ENCODE results near the gene SMIM15.
"Not testable (repeated sequence)": the region's sequence is repeated elsewhere in the genome, so short reads cannot be mapped to it uniquely, and the experiment has no call there.

SMIM15 gene, protein sequence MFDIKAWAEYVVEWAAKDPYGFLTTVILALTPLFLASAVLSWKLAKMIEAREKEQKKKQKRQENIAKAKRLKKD

DNA sequence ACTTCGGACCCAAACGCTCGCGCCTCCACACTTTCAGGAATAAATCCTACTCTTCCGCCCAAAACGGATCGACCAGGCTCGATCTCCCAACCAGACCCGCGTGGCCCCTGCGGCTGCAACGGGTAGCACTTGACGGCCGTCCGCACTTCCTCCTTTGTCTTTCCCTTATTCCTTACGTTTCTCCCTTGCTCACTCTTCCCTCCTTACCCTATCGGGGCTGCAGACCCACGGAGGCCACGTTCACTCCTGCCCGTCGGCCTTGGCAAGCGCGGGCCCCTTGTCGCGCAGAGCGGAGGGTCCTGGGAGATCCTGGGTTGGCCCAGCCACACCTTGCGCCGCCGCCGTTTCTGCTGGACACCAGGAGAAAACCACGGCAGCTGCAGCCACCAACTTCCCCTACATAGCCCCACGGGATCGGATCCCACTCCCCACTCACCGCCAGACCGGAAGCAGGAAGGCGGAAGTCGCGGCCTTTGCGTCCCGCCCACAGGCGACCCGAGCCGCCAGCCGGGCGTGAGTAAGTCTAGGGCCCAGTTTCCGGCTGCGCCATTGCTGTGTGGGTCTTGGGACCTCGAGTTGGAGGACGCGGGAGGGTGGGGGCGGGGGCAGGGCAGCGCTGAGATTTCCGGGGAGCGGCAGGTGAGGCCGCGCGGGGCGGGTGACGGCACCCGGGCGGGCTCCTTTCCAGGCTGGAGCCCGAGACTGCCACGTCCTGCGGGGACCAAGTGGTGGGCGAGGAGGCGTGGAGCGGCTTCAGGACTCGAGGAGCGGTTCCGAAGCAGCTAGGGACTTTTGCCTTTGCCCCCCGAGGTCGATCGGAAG, at the start of gene SMIM15:
TSS of gene SMIM15 (minus strand) at position 459 of the 822 bp plus-strand sequence. CDS start 2,297 bp downstream, outside the sequence.
- DNase-seq (ENCODE audit: low spot score) = peak; percentile 89

DNA sequence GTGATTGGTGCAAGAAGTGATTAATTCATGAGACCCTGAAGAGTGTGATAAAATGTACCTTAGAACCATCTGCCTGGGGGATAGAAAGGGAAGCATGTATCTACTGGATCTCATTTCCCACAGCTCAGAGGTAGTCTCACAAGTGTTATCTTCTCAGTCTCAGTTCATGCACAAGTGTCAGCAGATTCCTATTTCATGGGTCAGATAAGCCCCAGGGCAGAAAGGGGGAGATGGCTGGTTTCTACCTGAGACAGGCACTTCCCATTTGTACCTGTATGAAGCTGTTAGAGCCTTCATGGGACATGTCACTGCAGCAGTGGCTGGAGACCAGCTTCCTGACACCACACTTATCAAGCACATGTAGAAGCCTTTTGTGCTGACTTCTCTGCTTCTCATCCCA, 45.6 kb upstream of the SMIM15 start:
- no peak for DNase-seq (ENCODE audit: low spot score)

DNA sequence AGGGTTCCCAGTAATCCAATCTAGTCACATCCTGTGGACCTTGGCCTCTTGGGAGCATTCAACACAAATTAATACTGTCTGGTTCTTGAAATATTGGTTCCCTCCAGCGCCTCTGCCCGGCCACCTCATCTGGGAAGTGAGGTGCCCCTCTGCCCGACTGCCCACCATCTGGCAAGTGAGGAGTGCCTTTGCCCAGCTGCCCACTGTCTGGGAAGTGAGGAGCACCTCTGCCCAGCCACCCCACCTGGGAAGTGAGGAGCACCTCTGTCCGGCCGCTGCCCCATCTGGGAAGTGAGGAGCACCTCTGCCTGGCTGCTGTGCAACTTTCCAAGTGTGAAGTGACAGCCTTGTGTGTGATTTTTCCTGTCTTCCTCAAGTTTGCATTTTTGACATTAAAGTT, 42.7 kb upstream of the SMIM15 start:
- no peak for DNase-seq (ENCODE audit: low spot score)

DNA sequence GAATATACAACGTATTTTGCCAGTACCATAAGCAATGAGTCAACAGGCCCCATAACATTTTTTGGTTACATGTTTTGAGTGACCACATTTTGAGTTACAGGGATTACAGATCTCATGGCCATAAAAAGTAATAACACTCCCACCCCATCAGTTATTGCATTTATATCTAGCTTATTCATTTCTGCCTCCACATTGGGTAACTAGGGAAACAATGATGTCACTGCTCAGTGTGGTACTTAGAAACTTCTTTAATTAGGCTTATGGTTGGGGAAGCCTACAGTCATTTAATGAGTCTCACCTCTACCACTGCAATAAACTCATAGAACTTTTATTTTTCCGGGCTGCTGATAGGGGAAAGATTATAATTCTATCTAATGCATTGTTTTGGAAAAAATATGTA, 39.9 kb upstream of the SMIM15 start:
- DNase-seq (ENCODE audit: low spot score) = no peak

DNA sequence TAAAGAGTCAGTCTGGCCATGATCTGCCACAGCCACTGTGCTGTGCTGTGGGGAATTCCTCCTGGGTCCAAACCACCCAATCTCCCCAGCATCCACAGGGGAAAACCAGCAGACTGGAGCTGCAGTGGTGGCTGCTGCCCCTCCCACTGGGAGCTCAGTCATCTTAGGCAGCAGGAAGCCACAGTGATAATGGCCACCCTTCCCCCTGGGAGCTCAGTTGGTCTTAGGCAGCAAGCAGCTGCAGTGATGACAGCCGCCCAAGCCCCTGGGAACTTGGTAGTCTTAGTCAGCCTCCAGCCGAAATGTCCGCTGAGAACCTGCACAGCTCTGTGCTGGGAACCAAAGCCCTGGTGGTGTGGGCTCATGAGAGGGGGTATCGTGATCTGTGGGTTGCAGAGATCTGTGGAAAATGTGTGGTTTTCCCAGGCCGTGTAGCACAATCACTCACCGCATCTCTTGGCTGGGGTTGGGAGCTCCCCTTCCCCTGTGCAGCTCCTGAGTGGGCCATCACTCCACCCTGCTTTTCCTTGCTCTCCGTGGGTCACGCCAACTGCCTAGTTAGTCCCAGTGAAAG, 38.4 kb upstream of the SMIM15 start:
- DNase-seq (ENCODE audit: low spot score) = no peak

DNA sequence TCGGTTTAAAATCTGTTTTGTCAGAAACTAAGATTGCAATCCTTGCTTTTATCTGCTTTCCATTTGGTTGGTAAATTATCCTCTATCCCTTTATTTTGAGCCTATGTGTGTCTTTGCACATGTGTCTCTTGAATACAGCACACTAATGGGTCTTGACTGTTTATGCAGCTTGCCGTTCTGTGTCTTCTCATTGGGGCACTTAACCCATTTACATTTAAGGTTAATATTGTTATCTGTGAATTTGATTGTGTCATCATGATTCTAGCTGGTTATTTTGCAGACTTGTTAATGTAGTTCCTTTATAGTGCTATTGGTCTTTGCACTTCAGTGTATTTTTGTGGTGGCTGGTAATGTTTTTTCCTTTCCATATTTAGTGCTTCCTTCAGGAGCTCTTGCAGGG, 36.3 kb upstream of the SMIM15 start:
- DNase-seq (ENCODE audit: low spot score) = no peak

DNA sequence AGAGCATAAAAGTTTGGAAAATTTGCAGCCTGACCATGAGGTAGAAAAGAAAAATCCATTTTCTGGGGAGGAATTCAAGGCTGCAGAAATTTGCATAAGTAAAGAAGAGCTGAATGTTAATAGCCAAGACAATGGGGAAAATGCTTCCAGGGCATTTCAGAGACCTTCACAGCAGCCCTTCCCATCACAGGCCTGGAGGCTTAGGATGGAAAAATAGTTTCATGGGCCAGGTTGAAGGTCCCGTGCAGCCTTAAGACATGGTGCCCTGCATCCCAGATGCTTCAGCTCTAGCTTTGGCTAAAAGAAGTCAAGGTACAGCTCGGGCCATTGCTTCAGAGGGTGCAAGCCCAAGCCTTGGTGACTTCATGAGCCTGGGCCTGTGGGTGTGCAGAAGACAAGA, 25.6 kb upstream of the SMIM15 start:
- DNase-seq (ENCODE audit: low spot score) = not testable (repeated sequence)

DNA sequence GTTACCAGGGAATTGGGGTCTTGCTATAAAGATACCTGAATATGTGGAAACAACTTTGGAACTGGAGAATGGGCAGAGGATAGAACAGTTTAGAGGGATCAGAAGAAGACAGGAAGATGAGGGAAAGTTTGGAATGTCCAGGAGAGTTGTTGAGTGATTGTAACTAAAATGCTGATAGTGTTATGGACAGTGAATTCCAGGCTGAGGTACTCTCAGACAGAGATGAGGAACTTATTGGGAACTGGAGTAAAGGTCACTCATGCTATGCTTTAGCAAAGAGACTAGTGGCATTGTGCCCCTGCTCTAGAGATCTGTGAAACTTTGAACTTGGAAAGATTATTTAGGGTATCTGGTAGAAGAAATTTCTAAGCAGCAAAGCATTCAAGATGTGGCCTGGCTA, 25.1 kb upstream of the SMIM15 start:
- not testable (repeated sequence) for DNase-seq (ENCODE audit: low spot score)

DNA sequence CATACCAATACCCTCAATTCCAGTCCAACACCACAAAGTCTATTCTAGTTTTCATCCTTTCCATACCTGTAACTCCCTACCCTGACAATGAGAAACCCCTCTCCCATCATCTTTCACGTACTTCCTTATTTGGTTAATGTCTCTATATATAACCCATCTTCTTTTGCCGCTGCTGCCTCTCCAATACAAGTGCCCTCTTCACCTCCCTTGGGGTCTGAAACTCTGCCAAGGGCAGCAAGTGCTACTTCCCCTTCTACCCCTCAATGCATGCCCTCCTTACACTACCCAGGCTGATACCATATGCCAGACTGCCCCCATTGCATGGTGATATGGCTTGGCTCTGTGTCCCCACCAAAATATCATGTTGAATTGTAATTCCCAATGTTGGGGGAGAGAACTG, 24.4 kb upstream of the SMIM15 start:
- DNase-seq (ENCODE audit: low spot score) = no peak

DNA sequence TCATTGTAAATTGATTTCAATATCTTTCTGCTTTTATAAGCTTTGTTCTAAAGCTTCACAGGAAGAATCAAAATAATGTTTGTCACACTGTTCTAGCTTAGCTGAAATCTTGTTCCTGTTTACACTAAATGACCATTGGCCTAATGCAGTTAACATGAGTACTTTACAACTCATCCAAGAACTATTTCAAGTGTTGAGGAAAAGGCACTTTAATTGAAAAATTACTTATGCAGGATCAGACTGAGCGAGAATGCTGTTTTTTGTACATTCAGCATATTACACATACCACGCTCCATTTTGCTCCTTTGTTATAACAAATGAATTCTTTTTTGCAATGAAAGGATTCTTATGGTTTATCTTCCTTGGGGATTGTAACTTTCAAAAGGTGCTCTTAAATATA, 22.4 kb upstream of the SMIM15 start:
- no peak for DNase-seq (ENCODE audit: low spot score)

DNA sequence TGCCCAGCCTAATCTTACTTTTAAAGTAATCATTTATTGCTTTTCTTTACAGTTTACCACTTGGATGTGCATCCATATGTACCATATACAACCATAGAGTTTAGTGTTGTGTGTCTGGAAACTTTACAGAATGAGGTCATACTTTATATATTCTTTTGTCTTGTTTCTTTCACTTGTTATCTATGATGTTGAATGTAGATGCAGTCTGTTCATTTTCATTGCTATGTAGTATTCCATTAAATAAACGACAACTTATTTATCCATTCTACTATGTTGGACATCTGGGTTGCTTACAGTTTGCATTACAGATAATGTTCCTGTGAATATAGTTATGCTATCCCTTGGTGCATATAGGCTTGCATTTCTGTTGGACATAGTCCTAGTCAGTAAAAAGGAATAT, 21.3 kb upstream of the SMIM15 start:
- DNase-seq (ENCODE audit: low spot score) = no peak

DNA sequence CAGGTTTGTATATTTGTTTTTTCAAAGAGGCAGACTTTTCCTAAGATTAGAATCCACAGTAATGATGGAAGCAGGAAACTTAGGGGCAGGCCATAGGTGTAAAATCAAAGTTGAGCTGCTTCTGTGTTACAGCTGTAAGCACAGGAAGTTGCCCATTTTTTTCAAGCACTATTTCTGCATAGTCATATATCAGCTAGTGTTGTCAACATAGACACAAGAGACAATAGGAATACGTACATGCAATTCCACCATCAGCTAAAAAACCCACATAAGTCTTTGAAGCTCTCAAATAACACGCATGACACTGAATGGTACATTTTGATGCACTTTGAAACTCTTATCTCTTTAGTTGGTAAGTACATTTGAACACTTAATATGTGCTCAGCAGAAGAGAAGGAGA, 20.2 kb upstream of the SMIM15 start:
- no peak for DNase-seq (ENCODE audit: low spot score)

DNA sequence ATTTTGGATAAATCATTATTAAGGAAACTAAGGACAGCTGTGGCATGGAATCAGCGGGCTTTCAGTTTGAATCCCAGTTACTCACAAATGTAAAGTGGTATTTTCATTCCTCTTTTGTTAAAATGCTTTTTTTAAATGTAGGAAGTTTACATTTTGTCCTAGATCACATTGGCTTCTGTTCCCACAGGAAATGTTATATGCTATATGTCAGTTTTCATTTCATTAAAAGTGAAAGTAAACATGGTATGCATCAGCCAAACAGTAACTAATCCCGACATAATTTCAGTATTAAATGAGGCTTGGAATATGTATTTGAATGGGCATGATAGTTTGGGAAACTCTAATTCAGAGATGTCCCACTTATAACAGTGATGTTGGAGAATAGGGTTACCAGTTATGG, 18.6 kb upstream of the SMIM15 start:
- no peak for DNase-seq (ENCODE audit: low spot score)

DNA sequence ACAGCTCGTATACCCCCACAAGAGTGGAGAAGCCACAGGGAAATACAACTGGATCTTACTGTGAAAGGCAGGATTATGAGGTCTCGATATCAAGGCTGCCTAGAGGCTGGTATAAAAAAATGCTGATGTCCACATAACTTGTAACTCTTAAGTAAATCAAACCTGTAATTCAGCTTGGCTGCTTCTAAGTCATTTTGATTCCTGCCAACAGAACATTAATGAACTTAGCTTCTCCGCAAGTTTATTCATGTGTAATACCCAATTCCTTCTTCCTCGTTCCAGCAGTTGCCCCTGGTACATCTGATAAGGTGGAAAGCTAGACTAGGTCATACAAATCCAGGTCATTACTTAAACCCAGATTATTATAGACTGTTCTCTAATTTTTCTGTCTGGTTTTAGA, 16.4 kb upstream of the SMIM15 start:
- no peak for DNase-seq (ENCODE audit: low spot score)

DNA sequence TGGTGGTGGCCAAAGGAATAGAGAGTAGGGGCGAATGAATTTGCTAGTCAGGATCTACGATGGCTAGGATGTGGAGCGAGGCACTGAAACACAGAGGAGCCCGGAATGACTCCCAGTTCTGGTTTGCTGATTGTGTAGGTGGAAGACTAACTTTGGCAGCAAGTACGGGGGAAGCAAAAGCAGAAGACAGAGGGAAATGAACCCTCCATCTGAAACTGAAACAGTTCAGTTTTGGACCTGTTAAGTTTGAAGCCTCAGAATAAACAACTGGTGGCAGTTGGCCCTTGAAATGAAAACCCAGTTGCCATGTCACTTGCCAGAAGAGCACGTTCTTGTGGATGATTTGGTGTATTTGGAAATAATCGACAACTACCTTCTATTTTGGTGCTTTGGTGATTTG, 15.4 kb upstream of the SMIM15 start:
- no peak for DNase-seq (ENCODE audit: low spot score)

DNA sequence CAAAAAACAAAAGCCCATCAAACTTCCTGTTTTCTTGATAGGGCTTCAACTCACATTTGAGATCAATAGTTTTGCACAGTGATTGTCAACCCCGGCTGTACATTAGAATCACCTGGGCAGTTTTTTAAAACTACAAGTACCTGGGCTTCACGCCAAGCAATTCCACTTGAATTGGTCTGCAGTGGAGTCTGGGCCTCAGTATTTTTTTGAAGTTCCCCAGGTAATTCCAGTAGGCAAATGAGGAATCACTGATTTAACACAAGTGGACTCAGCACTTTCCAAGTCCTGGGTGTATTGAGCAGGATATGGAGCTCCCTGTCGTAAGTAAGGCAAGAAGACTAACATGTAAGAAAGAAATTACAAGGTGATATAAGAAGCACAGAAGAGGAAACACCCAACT, 14.8 kb upstream of the SMIM15 start:
- no peak for DNase-seq (ENCODE audit: low spot score)

DNA sequence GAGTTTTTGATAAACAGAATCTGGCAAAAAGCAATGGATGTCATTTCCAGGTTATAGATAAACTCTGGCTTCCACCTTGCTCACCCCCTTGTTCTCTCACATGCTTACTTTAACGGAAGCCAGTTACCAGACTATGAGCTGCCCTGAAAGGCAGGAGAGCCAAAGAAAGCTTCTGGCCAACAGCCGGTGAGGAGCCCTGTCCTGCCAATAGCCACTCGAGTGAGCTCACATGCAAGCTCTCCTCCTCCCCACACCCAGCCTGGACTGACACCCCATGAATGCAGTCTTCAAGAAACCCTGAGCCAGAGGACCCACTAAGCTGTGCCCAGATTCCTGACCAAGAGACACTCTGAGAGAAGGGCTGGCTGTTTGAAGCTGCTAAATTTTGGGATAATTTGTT, 14.4 kb upstream of the SMIM15 start:
- DNase-seq (ENCODE audit: low spot score) = no peak

DNA sequence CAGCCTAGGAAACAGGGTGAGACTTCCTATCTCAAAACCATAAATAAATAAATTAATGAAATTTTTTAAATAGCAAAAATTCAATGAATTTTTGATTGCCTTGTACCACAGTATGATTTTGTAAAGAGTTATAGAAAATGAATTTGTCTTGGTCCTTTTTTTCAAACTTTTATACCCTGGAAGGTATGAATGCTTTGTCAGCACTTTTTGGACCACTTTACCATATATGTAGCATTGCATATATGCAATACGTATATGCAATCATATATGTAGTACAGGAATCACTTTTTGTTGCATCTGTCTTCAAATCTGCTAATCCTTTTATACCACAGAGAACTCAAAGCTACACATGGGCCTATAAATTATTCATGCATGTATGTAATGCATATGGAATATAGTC, 9.2 kb upstream of the SMIM15 start:
- DNase-seq (ENCODE audit: low spot score) = no peak

DNA sequence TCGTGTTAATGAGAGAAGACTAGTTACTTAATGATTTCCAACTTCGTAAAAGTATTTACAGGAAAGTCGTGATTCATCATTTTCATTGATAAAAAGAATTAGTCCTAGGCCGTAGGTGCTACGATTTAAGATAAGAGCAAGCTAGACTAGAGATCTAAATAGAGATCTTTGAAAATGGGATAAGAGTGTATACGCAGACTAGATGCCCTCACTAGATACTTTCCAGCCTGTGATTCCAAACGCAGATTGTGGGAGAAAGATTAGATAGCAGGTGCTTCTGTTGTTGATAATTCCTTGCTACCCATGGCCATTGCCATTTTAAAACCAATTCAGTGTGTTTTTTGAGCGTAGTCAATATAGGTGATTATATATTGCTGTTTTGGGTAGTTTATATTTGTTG, 6.7 kb upstream of the SMIM15 start:
- no peak for DNase-seq (ENCODE audit: low spot score)

DNA sequence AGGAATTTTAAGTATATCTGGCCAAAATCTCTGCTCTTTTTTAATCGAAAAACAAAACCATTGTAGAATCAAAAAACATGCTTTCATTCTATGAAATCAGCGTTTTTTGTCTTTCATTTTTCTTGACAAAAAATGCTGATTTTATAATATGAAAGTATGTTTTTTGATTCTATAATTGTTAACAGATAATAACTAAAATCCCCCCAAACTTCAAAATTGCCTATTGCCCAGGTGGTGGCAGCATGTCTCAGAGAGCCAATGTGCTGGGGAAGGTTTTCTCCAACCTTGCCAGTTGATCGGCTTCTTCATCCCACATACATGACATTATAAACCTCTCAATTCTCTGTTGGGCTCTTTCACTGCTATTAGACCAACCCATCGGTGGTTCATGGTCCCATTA, 5.1 kb upstream of the SMIM15 start:
- DNase-seq (ENCODE audit: low spot score) = no peak

DNA sequence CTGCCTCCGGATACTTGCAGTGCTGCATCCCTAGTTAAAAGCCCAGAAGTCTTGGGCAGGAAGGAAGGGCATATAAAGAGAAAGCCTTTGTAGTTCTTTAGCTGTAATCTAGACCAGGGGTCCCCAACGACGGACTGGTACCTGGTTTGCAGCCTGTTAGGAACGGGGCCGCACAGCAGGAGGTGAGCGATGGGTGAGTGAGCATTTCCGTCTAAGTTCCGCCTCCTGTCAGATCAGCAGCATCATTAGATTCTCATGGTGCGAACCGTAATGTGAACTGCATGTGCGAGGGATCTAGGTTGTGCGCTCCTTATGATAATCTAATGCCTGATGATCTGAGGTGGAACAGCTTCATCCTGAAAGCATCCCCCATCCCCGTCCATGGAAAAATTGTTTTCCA, 1.6 kb upstream of the SMIM15 start:
- no peak for DNase-seq (ENCODE audit: low spot score)

DNA sequence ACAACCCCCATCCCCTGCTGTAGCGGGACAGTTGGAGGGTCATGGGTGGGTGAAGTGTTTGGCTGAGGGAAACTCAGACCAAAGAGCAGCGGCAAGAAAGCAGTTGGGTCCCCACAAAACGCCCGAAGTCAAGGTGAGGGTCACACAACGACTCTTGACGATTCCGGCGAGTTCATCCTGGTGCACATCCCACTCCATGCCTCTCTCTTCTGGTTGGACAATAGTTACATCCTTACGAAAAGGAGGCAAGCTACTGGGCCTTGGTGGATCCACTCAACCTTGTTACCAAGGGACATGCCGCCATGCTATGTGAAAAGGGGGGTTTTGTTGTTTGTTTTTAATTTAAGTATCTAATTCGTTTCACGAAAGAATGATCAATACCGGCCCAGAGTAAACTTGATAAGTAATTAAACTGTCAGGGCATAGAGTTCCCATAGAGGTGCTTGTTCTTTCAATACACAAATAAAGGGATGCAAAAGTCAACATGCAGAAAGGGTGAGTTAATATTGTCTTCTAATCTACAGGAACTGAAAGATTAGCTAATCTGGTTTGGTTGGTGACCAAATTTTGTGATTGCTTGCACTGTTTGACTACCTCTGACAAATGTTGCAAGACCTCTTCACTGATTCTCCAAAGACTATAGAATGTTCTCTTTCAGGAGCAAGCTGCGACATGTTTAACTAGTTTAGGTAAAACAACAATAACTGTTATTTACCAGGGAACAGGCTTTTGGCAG, 732 bp upstream of the SMIM15 start:
- DNase-seq (ENCODE audit: low spot score) = no peak

DNA sequence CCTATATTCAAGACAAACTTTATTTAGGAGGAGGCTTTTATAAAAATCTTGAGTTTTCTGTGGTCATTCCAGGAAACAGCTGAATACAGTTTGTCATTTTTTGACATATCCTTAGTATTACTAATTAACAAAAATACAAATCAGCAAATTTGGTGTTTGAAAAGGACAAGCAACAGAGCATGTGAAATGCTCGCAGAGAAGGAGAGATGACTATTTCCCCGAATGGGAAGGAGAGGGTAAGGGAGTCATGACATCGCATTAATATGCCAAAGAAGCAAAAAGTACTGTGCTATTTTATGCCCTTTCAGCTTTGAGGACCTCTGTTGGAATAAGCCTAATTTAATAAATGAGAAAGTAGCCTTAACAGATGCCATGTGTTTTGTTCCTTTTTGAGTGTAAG, 1.8 kb downstream of the SMIM15 start:
- no peak for DNase-seq (ENCODE audit: low spot score)
